HG03469 (cell line): ENCODE measurements around the gene VPS37B.

Experiments used
- ATAC-seq: cut with Tn5 transposase; IDR thresholded peaks from one replicate; pipeline ENCODE4 v1.9.1; 2021; ENCODE audit warnings: mild to moderate bottlenecking, moderate library complexity, moderate number of reproducible peaks; ENCODE audit not compliant: unreplicated experiment

VPS37B gene

DNA sequence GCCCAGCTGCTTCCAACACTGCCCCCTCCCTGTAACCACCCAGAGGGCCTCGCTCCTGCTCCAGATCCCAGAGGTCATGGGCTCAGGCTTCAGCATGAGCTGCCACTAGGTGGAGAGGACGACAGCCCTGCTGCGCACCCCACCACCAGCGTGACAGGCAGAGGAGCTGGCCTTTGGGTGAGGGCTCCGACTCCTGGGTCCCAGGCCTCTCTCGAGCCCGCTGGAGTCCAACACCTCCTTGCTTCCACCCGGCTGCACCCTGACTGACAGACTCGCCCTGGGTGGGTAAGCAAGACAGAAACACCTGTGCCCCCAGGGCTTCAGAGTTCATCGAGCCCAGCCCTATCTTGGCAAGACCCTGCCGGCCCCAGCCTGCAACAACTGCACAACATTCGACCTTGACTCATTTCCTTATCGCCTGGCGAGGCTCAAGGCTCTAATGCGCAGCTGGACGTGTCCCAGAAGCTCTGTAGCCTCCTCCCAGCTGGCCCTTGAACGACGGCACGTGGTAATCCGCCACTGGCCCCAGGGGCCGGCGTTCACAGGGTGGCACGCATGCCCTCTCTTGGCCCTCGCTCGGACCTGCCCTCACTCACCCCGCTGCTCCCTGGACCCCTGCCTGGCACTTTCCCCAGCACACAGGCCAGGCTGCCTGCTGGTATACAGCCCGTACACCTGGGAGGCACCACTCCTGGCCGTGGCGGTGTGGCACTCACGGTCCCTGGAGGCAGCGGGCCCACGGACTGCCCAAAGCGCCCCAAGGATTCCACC is 28.0 kb downstream of the VPS37B start:
- ATAC-seq, result no peak

DNA sequence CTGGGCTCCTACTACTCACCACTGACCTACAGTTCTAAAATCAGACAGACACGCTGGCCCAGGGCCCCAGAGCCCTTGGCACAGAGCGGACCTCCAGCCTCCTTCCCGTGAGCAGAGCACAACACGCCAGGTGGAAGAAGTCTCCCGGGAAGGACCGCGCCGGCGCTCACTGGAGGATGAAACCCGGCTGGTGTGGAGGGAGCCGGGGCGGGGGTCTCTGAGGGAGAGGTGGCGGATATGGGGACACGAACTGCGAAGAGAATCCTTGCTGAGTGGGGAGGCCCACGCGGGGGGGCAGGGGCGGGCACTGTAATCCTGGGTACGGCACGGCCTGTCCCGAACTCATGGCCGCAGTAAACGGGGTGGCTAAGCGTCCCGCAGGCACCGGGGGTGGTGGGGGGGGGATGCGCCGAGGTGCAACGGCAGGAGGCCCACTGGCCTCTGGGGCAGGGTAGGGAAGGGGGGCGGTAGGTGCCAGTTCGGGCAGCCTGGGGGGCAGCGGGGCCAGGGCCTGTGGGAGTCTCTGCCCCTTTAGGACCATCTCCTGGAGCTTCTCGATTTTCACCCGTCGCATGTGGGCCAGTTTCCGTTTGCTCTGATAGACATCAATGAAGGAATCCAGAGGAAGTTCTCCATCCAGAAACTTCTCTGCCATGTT is 28.8 kb downstream of the VPS37B start:
- no peak for ATAC-seq

DNA sequence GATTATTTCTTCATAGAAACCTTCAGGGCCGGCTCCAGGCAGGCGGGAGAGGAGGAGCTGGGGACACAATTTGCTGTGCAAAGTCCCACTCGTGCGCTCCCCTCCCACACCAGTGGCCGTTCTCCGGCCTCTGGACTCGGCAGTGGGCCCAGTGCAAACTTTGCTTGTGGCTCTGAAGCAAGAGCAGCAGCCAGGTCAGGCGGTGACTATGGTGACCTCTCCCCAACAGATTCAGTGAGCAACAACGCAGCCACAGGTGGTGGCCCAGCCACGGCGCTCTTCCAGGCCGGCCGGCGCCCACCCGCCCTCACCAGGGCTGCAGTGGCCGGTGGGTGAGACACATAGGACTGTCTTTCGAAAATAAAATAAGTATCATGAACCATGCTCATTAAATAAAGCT is 29.5 kb downstream of the VPS37B start:
- ATAC-seq, result no peak

GRCh38 chr12:122865268-122866231 is 30.4 kb downstream of the VPS37B start:
- ATAC-seq, result no peak

- no peak for ATAC-seq
Observed at GRCh38 chr12:122864894-122865253, 31.1 kb downstream of the VPS37B start.

- no peak for ATAC-seq
Observed at GRCh38 chr12:122862872-122863701, 32.8 kb downstream of the VPS37B start.

GRCh38 chr12:122862110-122862634 is 33.8 kb downstream of the VPS37B start:
- ATAC-seq, result no peak

GRCh38 chr12:122861587-122861970 is 34.3 kb downstream of the VPS37B start:
- ATAC-seq, result no peak

GRCh38 chr12:122860854-122861586 is 34.9 kb downstream of the VPS37B start:
- ATAC-seq, result no peak

- no peak for ATAC-seq
Observed at GRCh38 chr12:122860040-122860853, 35.7 kb downstream of the VPS37B start.

- no peak for ATAC-seq
Observed at GRCh38 chr12:122859303-122860039, 36.5 kb downstream of the VPS37B start.

DNA sequence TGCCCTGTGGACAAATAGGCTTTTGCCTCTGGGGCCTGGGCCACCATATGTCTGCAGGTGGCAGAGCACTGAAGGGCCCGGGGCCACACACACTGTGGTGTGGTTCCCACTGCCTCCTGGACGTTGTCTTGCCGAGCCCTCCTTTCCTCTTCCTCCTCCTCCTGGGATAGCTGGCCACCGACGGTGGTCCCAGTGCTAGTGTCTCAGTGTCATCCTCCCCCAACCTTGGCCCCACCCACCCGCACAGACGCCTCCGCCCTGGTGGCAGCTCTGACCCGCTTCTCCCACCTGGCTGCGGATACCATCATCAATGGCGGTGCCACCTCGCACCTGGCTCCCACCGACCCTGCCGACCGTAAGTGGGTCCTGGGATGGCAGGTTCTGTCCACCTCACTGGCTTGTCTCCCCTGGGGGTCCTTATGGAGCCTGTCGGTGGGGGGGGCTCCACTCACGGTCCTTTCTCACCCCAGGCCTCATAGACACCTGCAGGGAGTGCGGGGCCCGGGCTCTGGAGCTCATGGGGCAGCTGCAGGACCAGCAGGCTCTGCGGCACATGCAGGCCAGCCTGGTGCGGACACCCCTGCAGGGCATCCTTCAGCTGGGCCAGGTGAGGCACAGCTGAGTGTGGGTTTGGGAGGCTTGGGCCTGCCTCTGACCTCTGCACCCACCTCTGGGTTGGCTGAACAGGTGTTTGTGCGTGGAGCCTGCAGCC is 37.2 kb downstream of the VPS37B start:
- no peak for ATAC-seq

- ATAC-seq, result no peak
Observed at GRCh38 chr12:122858171-122858570, 37.8 kb downstream of the VPS37B start.

GRCh38 chr12:122856999-122857671 is 38.8 kb downstream of the VPS37B start:
- no peak for ATAC-seq

DNA sequence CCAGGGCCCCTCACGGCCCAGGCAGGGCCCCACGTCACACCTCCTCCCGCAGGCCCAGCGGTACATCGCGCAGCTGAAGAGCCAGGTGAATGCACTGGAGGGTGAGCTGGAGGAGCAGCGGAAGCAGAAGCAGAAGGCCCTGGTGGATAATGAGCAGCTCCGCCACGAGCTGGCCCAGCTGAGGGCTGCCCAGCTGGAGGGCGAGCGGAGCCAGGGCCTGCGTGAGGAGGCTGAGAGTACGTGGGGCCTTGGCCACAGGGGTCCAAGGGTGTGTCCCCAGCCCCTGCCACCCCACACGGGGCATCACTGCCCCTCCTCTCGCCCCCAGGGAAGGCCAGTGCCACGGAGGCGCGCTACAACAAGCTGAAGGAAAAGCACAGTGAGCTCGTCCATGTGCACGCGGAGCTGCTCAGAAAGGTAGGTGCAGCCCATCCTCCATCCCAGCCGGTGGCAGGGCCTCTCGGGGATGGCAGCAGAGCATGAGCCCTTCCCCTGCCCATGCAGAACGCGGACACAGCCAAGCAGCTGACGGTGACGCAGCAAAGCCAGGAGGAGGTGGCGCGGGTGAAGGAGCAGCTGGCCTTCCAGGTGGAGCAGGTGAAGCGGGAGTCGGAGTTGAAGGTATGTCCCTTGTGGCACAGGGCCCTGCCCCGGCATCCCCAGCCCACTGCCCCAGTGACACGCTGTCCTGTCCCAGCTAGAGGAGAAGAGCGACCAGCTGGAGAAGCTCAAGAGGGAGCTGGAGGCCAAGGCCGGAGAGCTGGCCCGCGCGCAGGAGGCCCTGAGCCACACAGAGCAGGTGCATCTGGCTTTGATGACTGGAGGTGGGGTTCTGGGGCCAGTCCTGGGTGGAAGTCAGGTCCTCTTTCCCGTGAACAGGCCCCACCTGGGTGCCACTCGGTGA is 39.7 kb downstream of the VPS37B start:
- no peak for ATAC-seq
